ENCODE measurements around the gene ERMN.

GRCh38 chr2:157364257-157364974 lies 38.8 kb upstream of the ERMN start:
- TF ChIP-seq EZH2 (IDR thresholded peaks at IDR 0.05; ENCODE audit: borderline replicate concordance, low read length) (no peak), CTCF (IDR thresholded peaks at IDR 0.05; ENCODE audit: low read length) (no peak)

Data from OCI-LY1 (cell line).